Epithelial cell of proximal tubule (primary cell): ENCODE results near the gene TTC19. TPM values are rescaled to one million over a fixed set of nuclear protein-coding genes. Genes with fewer than 3 reads are reported as not detected.
A peak's percentile ranks its signal among the peaks of the same experiment; 100 is the strongest.

Experiments
- DNase-seq: peaks from one replicate; pipeline ENCODE4 v3.0.0-alpha.2; 2011; ENCODE audit warnings: low read depth
- H3K4me3 ChIP-seq: 2 replicates; pipeline ENCODE4 v1.5.1; 2011; ENCODE audit warnings: low read depth, mild to moderate bottlenecking, low read length
- CTCF ChIP-seq: conservative IDR thresholded peaks from 2 replicates; pipeline ENCODE4 v1.5.1; 2012; ENCODE audit warnings: low read depth, mild to moderate bottlenecking, low read length
- total RNA-seq: library from RNA; depleted of rRNA; stranded (reverse); fragments of >200 nt; gene quantifications from 2 replicates; pipeline ENCODE4 v1.2.3, GENCODE V29; 2015

The TTC19 gene
- total RNA-seq, 1 donor from 2014 or later = 61.9 TPM

- H3K4me3 ChIP-seq = no peak overlapping the region
- TF ChIP-seq CTCF = no peak
- DNase-seq = no peak
Measured at GRCh38 chr17:16003841-16004240, 4.2 kb downstream of the TTC19 start.

GRCh38 chr17:16005636-16006035 lies 6.0 kb downstream of the TTC19 start:
- TF ChIP-seq CTCF = no peak
- DNase-seq = no peak
- no peak overlapping the region for H3K4me3 ChIP-seq

- H3K4me3 ChIP-seq = no peak overlapping the region
- no peak for DNase-seq
- TF ChIP-seq CTCF = no peak
Measured at GRCh38 chr17:16007439-16007838, 7.8 kb downstream of the TTC19 start.

- peak; percentile 78 for TF ChIP-seq CTCF
- H3K4me3 ChIP-seq = no peak overlapping the region
- peak; percentile 16 for DNase-seq
Measured at GRCh38 chr17:16013943-16014407, 14.4 kb downstream of the TTC19 start.

- no peak overlapping the region for H3K4me3 ChIP-seq
- no peak for TF ChIP-seq CTCF
Measured at GRCh38 chr17:16019347-16019746, 19.7 kb downstream of the TTC19 start.

GRCh38 chr17:16023881-16024280 lies 24.3 kb downstream of the TTC19 start:
- H3K4me3 ChIP-seq = no peak overlapping the region
- TF ChIP-seq CTCF = no peak
- DNase-seq = no peak

More at GRCh38 chr17:16019347-16019746, 19.7 kb downstream of the TTC19 start:
- DNase-seq = no peak

- no peak overlapping the region for H3K4me3 ChIP-seq
- no peak for TF ChIP-seq CTCF
- DNase-seq = no peak
Measured at GRCh38 chr17:16025202-16025601, 25.6 kb downstream of the TTC19 start.
